ENCODE results near the gene PAK1. TPM values are rescaled to one million over a fixed set of nuclear protein-coding genes. Genes with fewer than 3 reads are reported as not detected.

Gene PAK1
- total and polyA plus RNA-seq, 2 of the 8 experiments (the other 6 are each of a cell fraction or from before 2014, with no cell fraction given), result 87.7 to 151 TPM

GRCh38 chr11:77438487-77438886, 35.4 kb downstream of the PAK1 start:
- Histone ChIP-seq H3K27ac (ENCODE audit: low read depth, low read length) (no peak overlapping the region), H3K18ac (ENCODE audit: extremely low read depth, low read length) (no peak overlapping the region), H3K23me2 (ENCODE audit: low read depth, low read length) (no peaks in the 10 kb centered on the region; the same call in 1 of the 2 replicates), H3K4me2 (ENCODE audit: insufficient read depth in 1 of 2, low read depth in 2 of 2, low read length in 2 of 2) (no peak overlapping the region), H4K5ac (ENCODE audit: insufficient read length, low read depth, low read length) (no peak overlapping the region), H4K20me1 (replicated peaks in 1 of 2; ENCODE audit: control insufficient read depth in 1 of 2, insufficient read depth in 2 of 2, low read length in 2 of 2) (peaks cover 2 to 3% of the 10 kb centered on the region in 2 experiments), H2AFZ (ENCODE audit: low read length) (no peak overlapping the region), H3K4ac (replicated peaks; ENCODE audit: insufficient read length, low read depth, low read length) (no peak overlapping the region), H3K23ac (ENCODE audit: insufficient read length) (no peak overlapping the region), H2BK15ac (ENCODE audit: low read length) (no peak overlapping the region), H2BK120ac (replicated peaks; ENCODE audit: low read depth, low read length) (no peak overlapping the region), H4K8ac (ENCODE audit: extremely low read depth, insufficient read depth, low read length) (no peak overlapping the region), H2BK5ac (ENCODE audit: low read depth, low read length) (no peak overlapping the region), H3K79me2 (ENCODE audit: control insufficient read depth in 1 of 2, insufficient read depth in 2 of 2, low read length in 2 of 2) (peaks cover 9 to 93% of the 10 kb centered on the region in 2 experiments), H3K4me1 (replicated peaks in 1 of 4; ENCODE audit: control insufficient read depth in 3 of 4, insufficient read depth in 4 of 4, low read length in 3 of 4) (peaks cover 0 to 6% (median 1%) of the 10 kb centered on the region in 4 experiments; a peak in 3 of 7 replicates), H2BK12ac (ENCODE audit: low read depth, low read length) (no peak overlapping the region), H3K79me1 (ENCODE audit: low read depth, low read length) (peaks cover 2% of the 10 kb centered on the region; the same call in 1 of the 2 replicates), H3K14ac (ENCODE audit: insufficient read length) (no peak overlapping the region), H3K9me3 (ENCODE audit: insufficient read depth in 2 of 2, low read depth in 1 of 2, low read length in 1 of 2) (no peaks in the 10 kb centered on the region), H2AK5ac (ENCODE audit: low read depth, low read length) (no peak overlapping the region), H4K91ac (replicated peaks; ENCODE audit: insufficient read length, low read length) (no peak overlapping the region), H3K27me3 (replicated peaks in 1 of 4; ENCODE audit: control insufficient read depth in 3 of 4, extremely low read depth in 1 of 4, insufficient read depth in 3 of 4, low read length in 3 of 4) (no peaks in the 10 kb centered on the region), H3K36me3 (ENCODE audit: control insufficient read depth in 2 of 4, insufficient read depth in 4 of 4, low read length in 3 of 4) (no peaks in the 10 kb centered on the region), H3K9ac (replicated peaks in 1 of 4; ENCODE audit: extremely low read depth in 1 of 4, low read depth in 3 of 4, low read length in 3 of 4) (no peak overlapping the region), H2BK20ac (ENCODE audit: low read length) (no peak overlapping the region), H3K4me3 (ENCODE audit: extremely low read depth in 1 of 4, insufficient read depth in 2 of 4, low read depth in 3 of 4, low read length in 4 of 4) (no peak overlapping the region), H3K56ac (replicated peaks; ENCODE audit: insufficient read length, low read depth, low read length) (no peak overlapping the region)
- ChIA-PET CTCF (ENCODE audit: partially characterized antibody) (interaction anchor here (0.6 kb wide), 1 partner anchor 22 kb away, joined by 5 read pairs; no protein-coding TSS in a partner anchor), POLR2A (ENCODE audit: partially characterized antibody) (interaction anchor here (0.6 to 1.1 kb wide), 3 partner anchors 9 to 32 kb away, joined by 3 to 4 read pairs (median 3); no protein-coding TSS in a partner anchor)
- TF ChIP-seq RFX5 (IDR thresholded peaks at IDR 0.05; ENCODE audit: borderline replicate concordance, low read depth, low read length) (no peak), BRCA1 (IDR thresholded peaks at IDR 0.05; ENCODE audit: low read depth, low read length) (no peak), E2F6 (IDR thresholded peaks at IDR 0.05) (no peak), JUND (IDR thresholded peaks at IDR 0.05; ENCODE audit: low read length) (no peak), YY1 (IDR thresholded peaks at IDR 0.05; ENCODE audit: low read depth, low read length) (no peak), TCF12 (IDR thresholded peaks at IDR 0.05; ENCODE audit: low read depth, low read length) (no peak), SIN3A (conservative IDR thresholded peaks at IDR 0.05 in 1 of 2, IDR thresholded peaks at IDR 0.05 in 1 of 2; ENCODE audit: low read depth in 1 of 2, low read length in 2 of 2) (no peak), NANOG (IDR thresholded peaks at IDR 0.05; ENCODE audit: insufficient read depth, low read depth, low read length, poor library complexity, severe bottlenecking) (no peak)
- TF ChIP-seq, protein P1, sequence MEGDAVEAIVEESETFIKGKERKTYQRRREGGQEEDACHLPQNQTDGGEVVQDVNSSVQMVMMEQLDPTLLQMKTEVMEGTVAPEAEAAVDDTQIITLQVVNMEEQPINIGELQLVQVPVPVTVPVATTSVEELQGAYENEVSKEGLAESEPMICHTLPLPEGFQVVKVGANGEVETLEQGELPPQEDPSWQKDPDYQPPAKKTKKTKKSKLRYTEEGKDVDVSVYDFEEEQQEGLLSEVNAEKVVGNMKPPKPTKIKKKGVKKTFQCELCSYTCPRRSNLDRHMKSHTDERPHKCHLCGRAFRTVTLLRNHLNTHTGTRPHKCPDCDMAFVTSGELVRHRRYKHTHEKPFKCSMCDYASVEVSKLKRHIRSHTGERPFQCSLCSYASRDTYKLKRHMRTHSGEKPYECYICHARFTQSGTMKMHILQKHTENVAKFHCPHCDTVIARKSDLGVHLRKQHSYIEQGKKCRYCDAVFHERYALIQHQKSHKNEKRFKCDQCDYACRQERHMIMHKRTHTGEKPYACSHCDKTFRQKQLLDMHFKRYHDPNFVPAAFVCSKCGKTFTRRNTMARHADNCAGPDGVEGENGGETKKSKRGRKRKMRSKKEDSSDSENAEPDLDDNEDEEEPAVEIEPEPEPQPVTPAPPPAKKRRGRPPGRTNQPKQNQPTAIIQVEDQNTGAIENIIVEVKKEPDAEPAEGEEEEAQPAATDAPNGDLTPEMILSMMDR (IDR thresholded peaks at IDR 0.05; ENCODE audit: control extremely low read depth in 1 of 3, insufficient read depth in 1 of 3, low read depth in 1 of 3, low read length in 3 of 3), result no peak
- no peak for FAIRE-seq
- DNase-seq (ENCODE audit: low read depth in 1 of 2, low spot score in 2 of 2), result no peak
- WGBS, 2 experiments (ENCODE audit: extremely low coverage in 1 of 2, insufficient coverage in 1 of 2, insufficient read length in 1 of 2, insufficient replicate concordance in 2 of 2, low coverage in 1 of 2, low lambda C conversion rate in 2 of 2, missing lambda C conversion rate in 1 of 2), result 84% methylated on average over 2 of the region's 2 CpGs; no CpG with 5 or more reads in 1 of the 2 experiments
